Astrocyte (in vitro differentiated cells and primary cell): ENCODE results near the gene SLC43A2. TPM values are rescaled to one million over a fixed set of nuclear protein-coding genes. Genes with fewer than 3 reads are reported as not detected.
A peak's percentile ranks its signal among the peaks of the same experiment; 100 is the strongest.

Experiments used
- DNase-seq: peaks from one replicate; pipeline ENCODE4 v3.0.0-alpha.2; 2010; ENCODE audit warnings: low read depth
- FAIRE-seq: peaks from 2 replicates; lab custom pipeline; 2011; peaks lifted over from hg19 to GRCh38; lab: Jason Lieb, UNC
- H2AFZ ChIP-seq: 2 replicates; pipeline ENCODE4 v1.6.0; 2012; ENCODE audit warnings: low read depth, low read length, inconsistent platforms
- H3K27ac ChIP-seq: 2 replicates; pipeline ENCODE4 v1.5.1; 2011; ENCODE audit warnings: low read depth, low read length, inconsistent platforms
- H3K27me3 ChIP-seq: 2 replicates; pipeline ENCODE4 v1.6.0; 2011; ENCODE audit warnings: low read length, inconsistent platforms; ENCODE audit not compliant: insufficient read depth
- H3K36me3 ChIP-seq: 2 replicates; pipeline ENCODE4 v1.5.1; 2011; ENCODE audit warnings: low read length, inconsistent platforms; ENCODE audit not compliant: insufficient read depth
- H3K4me1 ChIP-seq: 2 replicates; pipeline ENCODE4 v1.5.1; 2011; ENCODE audit warnings: low read length, inconsistent platforms; ENCODE audit not compliant: insufficient read depth
- H3K4me2 ChIP-seq: 2 replicates; pipeline ENCODE4 v1.6.0; 2012; ENCODE audit warnings: low read length, inconsistent platforms
- H3K4me3 ChIP-seq: 2 replicates; pipeline ENCODE4 v1.5.1; 2011; ENCODE audit warnings: low read depth, mild to moderate bottlenecking, low read length, inconsistent platforms; ENCODE audit not compliant: insufficient read depth
- H3K79me2 ChIP-seq: 2 replicates; pipeline ENCODE4 v1.6.0; 2012; ENCODE audit warnings: mild to moderate bottlenecking, low read length, inconsistent platforms; ENCODE audit not compliant: insufficient read depth
- H3K9ac ChIP-seq: 2 replicates; pipeline ENCODE4 v1.6.0; 2012; ENCODE audit warnings: mild to moderate bottlenecking, low read length, inconsistent platforms
- H3K9me3 ChIP-seq: 2 replicates; pipeline ENCODE4 v1.5.1; 2012; ENCODE audit warnings: low read depth, mild to moderate bottlenecking, low read length, inconsistent platforms; ENCODE audit not compliant: insufficient read depth
- H4K20me1 ChIP-seq: 2 replicates; pipeline ENCODE4 v1.6.0; 2012; ENCODE audit warnings: low read length, inconsistent platforms; ENCODE audit not compliant: insufficient read depth
- H3K27ac Mint-ChIP-seq: one replicate; pipeline ENCODE4 v1.8.0; 2021; ENCODE audit warnings: mild to moderate bottlenecking, mixed read lengths; ENCODE audit not compliant: unreplicated experiment
- H3K27me3 Mint-ChIP-seq: one replicate; pipeline ENCODE4 v1.8.0; 2021; ENCODE audit warnings: low read depth, mixed read lengths; ENCODE audit not compliant: unreplicated experiment
- H3K36me3 Mint-ChIP-seq: one replicate; pipeline ENCODE4 v1.8.0; 2021; ENCODE audit warnings: low read depth, mixed read lengths; ENCODE audit not compliant: unreplicated experiment
- H3K4me1 Mint-ChIP-seq: one replicate; pipeline ENCODE4 v1.8.0; 2021; ENCODE audit warnings: low read depth, mixed read lengths; ENCODE audit not compliant: unreplicated experiment
- H3K4me3 Mint-ChIP-seq: one replicate; pipeline ENCODE4 v1.8.0; 2021; ENCODE audit warnings: mild to moderate bottlenecking, moderate library complexity, mixed read lengths; ENCODE audit not compliant: unreplicated experiment
- H3K9me3 Mint-ChIP-seq: one replicate; pipeline ENCODE4 v1.8.0; 2021; ENCODE audit warnings: mild to moderate bottlenecking, mixed read lengths; ENCODE audit not compliant: unreplicated experiment
- EZH2 ChIP-seq: IDR thresholded peaks from 2 replicates; pipeline ENCODE4 v1.6.1; 2012; ENCODE audit warnings: mild to moderate bottlenecking, low read length, inconsistent platforms; ENCODE audit not compliant: insufficient read depth
- total RNA-seq: library from RNA; stranded (reverse); gene quantifications from 2 replicates; pipeline ENCODE4 v1.2.1, GENCODE V29; 2021
- TF ChIP-seq, protein P1 (sequence below): IDR thresholded peaks from 2 replicates; pipeline ENCODE4 v1.5.1; 2011; ENCODE audit warnings: low read depth, mild to moderate bottlenecking, inconsistent platforms, low read length, moderate library complexity; ENCODE audit not compliant: insufficient read depth

The SLC43A2 gene
- total RNA-seq, 1 donor from 2014 or later: 17.9 TPM

DNA sequence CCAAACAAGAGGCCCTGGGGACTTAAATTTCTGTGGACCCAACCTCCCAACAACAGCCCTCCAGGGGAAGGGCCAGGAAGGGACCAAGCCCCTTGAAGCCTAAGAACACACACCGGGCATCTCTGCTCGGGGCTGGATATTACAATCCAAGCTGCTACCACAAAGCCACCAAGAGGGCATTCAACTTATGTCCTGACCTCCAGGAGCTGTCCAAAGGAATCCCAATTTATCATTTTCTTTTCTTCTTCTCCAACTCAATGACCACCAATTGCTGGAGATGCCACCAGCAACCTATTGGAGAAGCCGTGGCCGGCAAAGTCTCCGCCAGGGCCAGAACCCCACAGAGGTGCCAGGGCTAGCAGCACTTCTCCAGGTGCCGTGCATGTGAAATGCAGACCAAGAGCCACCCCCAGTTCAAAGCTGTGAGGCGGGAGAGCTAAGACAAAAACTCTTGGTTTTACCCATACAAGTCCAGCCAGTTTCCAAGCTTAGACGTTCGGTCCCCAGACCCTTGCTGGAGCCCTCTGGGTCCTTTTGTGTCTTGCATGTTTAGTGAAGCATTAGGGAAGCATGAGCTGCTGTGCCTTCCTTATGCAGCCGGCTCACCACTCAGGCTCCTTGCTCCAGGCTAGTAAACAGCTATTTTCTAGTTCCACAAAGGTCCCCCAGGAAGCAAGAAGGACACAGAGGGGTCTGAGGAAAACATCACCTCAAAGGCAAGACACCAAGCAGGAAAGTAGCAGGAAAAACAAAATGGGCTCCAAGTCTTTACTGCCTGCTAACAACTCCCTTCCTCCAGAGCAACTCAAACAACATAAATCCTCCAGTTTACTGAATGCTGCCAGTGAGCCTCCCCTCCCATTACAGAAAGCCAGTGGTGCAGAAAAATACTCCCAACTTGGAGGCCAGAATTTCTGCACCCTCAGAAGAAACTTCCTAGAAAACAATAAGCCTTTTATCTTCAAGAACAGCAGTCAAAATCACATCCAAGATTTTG lies 69.3 kb downstream of the SLC43A2 start:
- peaks cover 21% of the 10 kb centered on the region for H3K4me1 ChIP-seq
- Mint-ChIP-seq H3K27ac (no peak overlapping the region), H3K4me1 (peaks cover 27% of the 10 kb centered on the region), H3K9me3 (no peaks in the 10 kb centered on the region), H3K4me3 (peak overlapping the region; percentile 45), H3K36me3 (peaks cover 23% of the 10 kb centered on the region), H3K27me3 (no peaks in the 10 kb centered on the region)
- FAIRE-seq (no peak), DNase-seq (no peak)
- H3K9me3 ChIP-seq: no peaks in the 10 kb centered on the region
- H3K27me3 ChIP-seq: no peaks in the 10 kb centered on the region
- H3K79me2 ChIP-seq: peaks cover 77% of the 10 kb centered on the region
- H3K36me3 ChIP-seq: peaks cover 12% of the 10 kb centered on the region
- H2AFZ ChIP-seq: no peak overlapping the region
- peak overlapping the region; percentile 42 for H3K4me2 ChIP-seq
- TF ChIP-seq, protein P1, sequence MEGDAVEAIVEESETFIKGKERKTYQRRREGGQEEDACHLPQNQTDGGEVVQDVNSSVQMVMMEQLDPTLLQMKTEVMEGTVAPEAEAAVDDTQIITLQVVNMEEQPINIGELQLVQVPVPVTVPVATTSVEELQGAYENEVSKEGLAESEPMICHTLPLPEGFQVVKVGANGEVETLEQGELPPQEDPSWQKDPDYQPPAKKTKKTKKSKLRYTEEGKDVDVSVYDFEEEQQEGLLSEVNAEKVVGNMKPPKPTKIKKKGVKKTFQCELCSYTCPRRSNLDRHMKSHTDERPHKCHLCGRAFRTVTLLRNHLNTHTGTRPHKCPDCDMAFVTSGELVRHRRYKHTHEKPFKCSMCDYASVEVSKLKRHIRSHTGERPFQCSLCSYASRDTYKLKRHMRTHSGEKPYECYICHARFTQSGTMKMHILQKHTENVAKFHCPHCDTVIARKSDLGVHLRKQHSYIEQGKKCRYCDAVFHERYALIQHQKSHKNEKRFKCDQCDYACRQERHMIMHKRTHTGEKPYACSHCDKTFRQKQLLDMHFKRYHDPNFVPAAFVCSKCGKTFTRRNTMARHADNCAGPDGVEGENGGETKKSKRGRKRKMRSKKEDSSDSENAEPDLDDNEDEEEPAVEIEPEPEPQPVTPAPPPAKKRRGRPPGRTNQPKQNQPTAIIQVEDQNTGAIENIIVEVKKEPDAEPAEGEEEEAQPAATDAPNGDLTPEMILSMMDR: no peak
- no peak for TF ChIP-seq EZH2
- H3K27ac ChIP-seq: no peak overlapping the region
- no peak overlapping the region for H3K9ac ChIP-seq
- peaks cover 73% of the 10 kb centered on the region for H4K20me1 ChIP-seq
- H3K4me3 ChIP-seq: no peak overlapping the region

DNA sequence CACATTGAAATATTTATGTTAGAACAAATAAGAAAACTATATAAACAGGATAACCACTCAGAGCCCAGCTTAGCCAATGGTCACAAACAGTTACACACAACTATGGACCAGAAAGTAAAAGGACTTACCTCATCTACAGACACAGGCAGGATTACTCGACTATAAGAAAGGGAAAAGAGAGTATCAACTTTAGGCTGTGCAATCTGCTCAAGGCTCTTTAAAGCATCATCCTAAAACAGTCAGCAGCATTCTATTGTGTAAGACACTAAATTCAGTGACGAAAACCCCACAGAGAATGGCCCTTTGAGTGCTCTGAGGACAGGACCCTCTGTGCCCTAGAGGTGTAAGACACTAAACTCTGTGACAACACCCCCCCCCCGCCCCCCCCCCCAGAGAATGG lies 70.2 kb downstream of the SLC43A2 start:
- peaks cover 21% of the 10 kb centered on the region for H3K4me1 ChIP-seq
- H3K4me3 Mint-ChIP-seq: no peak overlapping the region
- H3K4me3 ChIP-seq: no peak overlapping the region
- no peak for DNase-seq
- H3K36me3 Mint-ChIP-seq: peaks cover 28% of the 10 kb centered on the region
- peaks cover 82% of the 10 kb centered on the region for H3K79me2 ChIP-seq
- no peaks in the 10 kb centered on the region for H3K9me3 ChIP-seq
- no peak for FAIRE-seq
- H4K20me1 ChIP-seq: peaks cover 82% of the 10 kb centered on the region
- H2AFZ ChIP-seq: no peak overlapping the region
- no peak overlapping the region for H3K27ac Mint-ChIP-seq
- H3K27me3 Mint-ChIP-seq: no peaks in the 10 kb centered on the region
- no peak overlapping the region for H3K9ac ChIP-seq
- TF ChIP-seq EZH2: no peak
- TF ChIP-seq, protein P1: no peak
- H3K4me1 Mint-ChIP-seq: peaks cover 24% of the 10 kb centered on the region
- H3K27me3 ChIP-seq: no peaks in the 10 kb centered on the region
- H3K9me3 Mint-ChIP-seq: no peaks in the 10 kb centered on the region
- peaks cover 12% of the 10 kb centered on the region for H3K36me3 ChIP-seq
- H3K27ac ChIP-seq: no peak overlapping the region
- no peak overlapping the region for H3K4me2 ChIP-seq
